Measurements from ENCODE around the gene CES2. TPM values are rescaled to one million over a fixed set of nuclear protein-coding genes. Genes with fewer than 3 reads are reported as not detected.

CES2 gene
- total RNA-seq, 1 donor from 2014 or later: 78.2 TPM

- Histone ChIP-seq H3K4me3 (ENCODE audit: low read depth, low read length) (no peak overlapping the region), H3K27me3 (ENCODE audit: control insufficient read depth, insufficient read depth, low read length) (no peaks in the 10 kb centered on the region), H3K36me3 (ENCODE audit: control insufficient read depth, insufficient read depth, low read length) (no peaks in the 10 kb centered on the region)
- no peak for DNase-seq (ENCODE audit: low read depth)
- no peak for FAIRE-seq
- TF ChIP-seq CTCF (IDR thresholded peaks at IDR 0.05; ENCODE audit: insufficient read depth, low read length, severe bottlenecking): no peak
Observed at GRCh38 chr16:66976746-66977145, 41.4 kb downstream of the CES2 start.

GRCh38 chr16:66977341-66978113 is 42.2 kb downstream of the CES2 start:
- peak; percentile 60 for DNase-seq (ENCODE audit: low read depth)
- Histone ChIP-seq H3K4me3 (ENCODE audit: low read depth, low read length) (no peak overlapping the region), H3K27me3 (ENCODE audit: control insufficient read depth, insufficient read depth, low read length) (no peaks in the 10 kb centered on the region), H3K36me3 (ENCODE audit: control insufficient read depth, insufficient read depth, low read length) (no peaks in the 10 kb centered on the region)
- no peak for FAIRE-seq
- peak; percentile 96 for TF ChIP-seq CTCF (IDR thresholded peaks at IDR 0.05; ENCODE audit: insufficient read depth, low read length, severe bottlenecking)

- no peaks in the 10 kb centered on the region for H3K36me3 ChIP-seq (ENCODE audit: control insufficient read depth, insufficient read depth, low read length)
- TF ChIP-seq CTCF (IDR thresholded peaks at IDR 0.05; ENCODE audit: insufficient read depth, low read length, severe bottlenecking): no peak
- H3K27me3 ChIP-seq (ENCODE audit: control insufficient read depth, insufficient read depth, low read length): no peaks in the 10 kb centered on the region
- no peak overlapping the region for H3K4me3 ChIP-seq (ENCODE audit: low read depth, low read length)
- DNase-seq (ENCODE audit: low read depth) (peak; percentile 26), FAIRE-seq (no peak)
Observed at GRCh38 chr16:66979011-66979717, 43.8 kb downstream of the CES2 start.

- FAIRE-seq: no peak
- no peak for TF ChIP-seq CTCF (IDR thresholded peaks at IDR 0.05; ENCODE audit: insufficient read depth, low read length, severe bottlenecking)
Observed at GRCh38 chr16:66983033-66983432, 47.7 kb downstream of the CES2 start.

GRCh38 chr16:66984892-66985311 is 49.6 kb downstream of the CES2 start:
- Histone ChIP-seq H3K4me3 (ENCODE audit: low read depth, low read length) (no peak overlapping the region), H3K27me3 (ENCODE audit: control insufficient read depth, insufficient read depth, low read length) (no peaks in the 10 kb centered on the region), H3K36me3 (ENCODE audit: control insufficient read depth, insufficient read depth, low read length) (no peaks in the 10 kb centered on the region)
- DNase-seq (ENCODE audit: low read depth): no peak
- no peak for FAIRE-seq
- no peak for TF ChIP-seq CTCF (IDR thresholded peaks at IDR 0.05; ENCODE audit: insufficient read depth, low read length, severe bottlenecking)

More at GRCh38 chr16:66983033-66983432, 47.7 kb downstream of the CES2 start:
- no peak for DNase-seq (ENCODE audit: low read depth)
- no peaks in the 10 kb centered on the region for H3K27me3 ChIP-seq (ENCODE audit: control insufficient read depth, insufficient read depth, low read length)
- H3K36me3 ChIP-seq (ENCODE audit: control insufficient read depth, insufficient read depth, low read length): no peaks in the 10 kb centered on the region
- H3K4me3 ChIP-seq (ENCODE audit: low read depth, low read length): no peak overlapping the region

Data from bronchial epithelial cell (primary cell).